Parathyroid adenoma (tissue), 2 donors: ENCODE results near the gene LAPTM5.

Experiments
- H2AFZ ChIP-seq: fragments of 300-600 bp; sonication (generic); one replicate; pipeline ENCODE4 v1.7.0; 2017; ENCODE audit warnings: antibody characterized with exemption, mild to moderate bottlenecking
- H3K27ac ChIP-seq: fragments of 300-600 bp; sonication (generic); one replicate; pipeline ENCODE4 v1.7.0; 2017
- H3K27me3 ChIP-seq: fragments of 300-600 bp; sonication (generic); one replicate; pipeline ENCODE4 v1.7.0; 2017; ENCODE audit warnings: low read length; ENCODE audit not compliant: control insufficient read depth, insufficient read depth
- H3K36me3 ChIP-seq: fragments of 300-600 bp; sonication (generic); one replicate; pipeline ENCODE4 v1.7.0; 2017; ENCODE audit warnings: low read length; ENCODE audit not compliant: control insufficient read depth, insufficient read depth
- H3K4me1 ChIP-seq: fragments of 300-600 bp; sonication (generic); one replicate; pipeline ENCODE4 v1.7.0; 2017; ENCODE audit warnings: control low read depth
- H3K4me2 ChIP-seq: fragments of 300-600 bp; sonication (generic); one replicate; pipeline ENCODE4 v1.7.0; 2017; ENCODE audit warnings: low read length
- H3K4me3 ChIP-seq: fragments of 300-600 bp; sonication (generic); one replicate; pipeline ENCODE4 v1.7.0; 2017; ENCODE audit warnings: low read depth, low read length
- H3K79me2 ChIP-seq: fragments of 300-600 bp; sonication (generic); one replicate; pipeline ENCODE4 v1.7.0; 2017; ENCODE audit warnings: control low read depth
- H3K9ac ChIP-seq: fragments of 300-600 bp; sonication (generic); one replicate; pipeline ENCODE4 v1.7.0; 2017; ENCODE audit warnings: mild to moderate bottlenecking
- H3K9me3 ChIP-seq: fragments of 300-600 bp; sonication (generic); one replicate; pipeline ENCODE4 v1.7.0; 2017; ENCODE audit warnings: low read length; ENCODE audit not compliant: control insufficient read depth
- CTCF ChIP-seq: fragments of 300-600 bp; sonication (generic); IDR thresholded peaks from one replicate; pipeline ENCODE4 v1.7.0; 2017; ENCODE audit warnings: antibody characterized with exemption, mild to moderate bottlenecking
- donor health status: primary hyperparathyroidism.

The LAPTM5 gene

DNA sequence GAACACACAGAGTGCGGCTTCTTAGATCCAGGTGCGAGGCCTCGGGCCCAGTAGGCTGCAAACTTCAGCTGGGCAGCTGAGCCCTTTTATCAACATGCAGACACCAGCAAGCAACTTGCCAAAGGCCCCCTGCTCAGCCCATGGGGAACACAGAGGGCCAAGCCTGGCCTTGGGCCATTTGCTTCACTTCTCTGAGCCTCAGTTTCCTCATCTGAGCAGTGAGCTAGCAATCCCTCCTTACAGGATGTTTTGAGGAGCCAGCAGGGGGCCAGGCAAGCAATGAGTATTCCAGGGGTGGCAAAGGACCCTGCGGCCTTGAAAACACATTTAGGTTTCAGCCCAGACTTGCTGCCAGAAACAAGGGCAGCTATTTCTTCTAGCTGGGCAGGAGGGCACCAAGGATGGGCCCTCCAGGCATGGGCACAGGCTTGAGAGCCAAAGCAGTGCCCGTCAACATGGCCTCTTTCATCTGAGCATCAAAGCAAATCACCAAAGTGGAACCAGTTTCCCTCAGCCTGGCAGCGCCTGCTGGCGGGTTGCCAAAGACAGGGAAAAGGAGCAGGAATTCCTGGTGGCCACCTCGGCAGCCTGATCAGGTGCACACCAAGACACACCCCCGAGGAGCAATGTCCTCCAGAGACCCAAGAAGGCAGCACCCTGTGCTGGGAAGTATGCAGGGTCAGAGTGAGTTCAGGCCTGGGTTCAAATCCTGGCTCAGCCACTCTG is 35.6 kb downstream of the LAPTM5 start:
- H3K27ac ChIP-seq, result no peak overlapping the region
- H3K27me3 ChIP-seq, result no peaks in the 10 kb centered on the region
- no peak for TF ChIP-seq CTCF
- H2AFZ ChIP-seq, result no peak overlapping the region
- no peaks in the 10 kb centered on the region for H3K9me3 ChIP-seq
- H3K4me1 ChIP-seq, result no peaks in the 10 kb centered on the region
- H3K79me2 ChIP-seq, result no peaks in the 10 kb centered on the region
- H3K9ac ChIP-seq, result no peak overlapping the region
- H3K4me2 ChIP-seq, result no peak overlapping the region
- no peaks in the 10 kb centered on the region for H3K36me3 ChIP-seq
- no peak overlapping the region for H3K4me3 ChIP-seq

DNA sequence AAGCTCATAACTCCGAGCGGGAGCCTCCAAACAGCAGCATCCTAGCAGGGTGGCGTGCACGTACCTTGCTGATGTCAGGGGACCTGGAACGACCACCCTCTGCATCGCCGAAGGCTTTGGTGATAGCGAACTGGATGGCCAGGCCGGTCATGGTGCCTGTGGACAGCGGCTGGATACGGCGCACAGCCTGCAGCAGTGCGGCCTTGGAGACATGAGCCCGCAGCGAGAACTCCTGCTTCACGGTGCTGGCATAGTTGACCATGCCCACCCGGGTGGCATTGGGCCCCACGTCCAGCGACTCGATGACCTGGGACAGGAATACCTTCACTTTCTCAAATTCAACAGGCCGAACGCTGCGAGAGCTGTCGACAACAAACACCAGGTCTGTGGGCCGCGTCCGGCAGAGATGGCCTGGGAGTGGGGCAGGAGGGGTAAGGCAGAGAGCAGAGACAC is 36.2 kb downstream of the LAPTM5 start:
- Histone ChIP-seq H3K27ac (no peak overlapping the region), H3K36me3 (no peaks in the 10 kb centered on the region)

DNA sequence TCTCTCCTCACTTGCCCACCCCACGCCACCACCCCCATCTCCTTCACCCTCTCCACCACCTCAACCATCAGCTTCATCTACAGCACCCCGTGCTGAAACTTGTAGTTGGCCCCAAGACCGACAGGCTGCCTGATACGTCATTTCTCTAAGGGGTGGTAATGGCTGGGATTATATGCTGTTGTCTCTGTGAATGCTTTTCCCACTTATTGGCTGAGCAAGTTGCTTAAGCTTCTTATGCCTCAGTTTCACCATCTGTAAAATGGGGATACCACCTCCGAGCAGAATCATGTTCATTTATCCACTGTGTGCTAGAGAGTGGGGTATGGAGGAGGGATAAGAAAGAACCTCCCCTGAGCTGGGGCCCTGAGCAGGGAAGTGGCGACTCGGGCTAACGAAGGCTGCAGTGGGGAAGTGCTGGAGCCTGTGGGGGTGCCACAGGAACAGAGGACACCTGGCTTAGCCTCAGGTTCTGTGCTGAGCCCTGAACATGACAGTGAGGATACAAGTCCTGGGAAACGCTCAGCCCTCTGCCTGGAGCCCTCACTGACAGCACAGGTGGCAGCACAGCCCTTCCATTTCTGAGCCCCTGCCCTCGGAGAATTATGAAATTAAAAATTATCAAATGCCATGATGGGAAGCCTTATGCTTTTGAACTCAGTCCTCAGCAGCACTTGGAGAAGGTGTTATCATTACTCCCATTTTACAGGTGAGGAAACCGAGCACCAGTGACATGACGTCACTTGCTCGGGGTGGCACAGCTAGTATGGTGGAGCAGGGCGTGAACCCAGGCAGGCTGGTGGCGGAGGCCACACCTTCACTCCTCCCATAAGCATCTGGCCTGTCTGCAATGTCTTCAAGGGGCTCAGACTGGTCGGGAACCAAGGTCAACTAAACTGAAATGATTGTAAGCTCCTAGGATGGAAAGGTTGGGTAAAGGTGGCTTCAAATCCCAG is 37.0 kb downstream of the LAPTM5 start:
- Histone ChIP-seq H3K9me3 (no peaks in the 10 kb centered on the region), H3K36me3 (no peaks in the 10 kb centered on the region), H3K27ac (no peak overlapping the region), H3K27me3 (no peaks in the 10 kb centered on the region), H3K9ac (no peak overlapping the region), H3K4me2 (no peak overlapping the region), H2AFZ (no peak overlapping the region), H3K4me3 (no peak overlapping the region), H3K79me2 (no peaks in the 10 kb centered on the region), H3K4me1 (no peaks in the 10 kb centered on the region)
- no peak for TF ChIP-seq CTCF

More for the DNA sequence above, 36.2 kb downstream of the LAPTM5 start:
- H3K27me3 ChIP-seq, result no peaks in the 10 kb centered on the region
- no peak overlapping the region for H2AFZ ChIP-seq
- no peak overlapping the region for H3K9ac ChIP-seq
- H3K9me3 ChIP-seq, result no peaks in the 10 kb centered on the region
- no peak for TF ChIP-seq CTCF
- H3K4me3 ChIP-seq, result no peak overlapping the region
- no peak overlapping the region for H3K4me2 ChIP-seq
- no peaks in the 10 kb centered on the region for H3K79me2 ChIP-seq
- H3K4me1 ChIP-seq, result no peaks in the 10 kb centered on the region

DNA sequence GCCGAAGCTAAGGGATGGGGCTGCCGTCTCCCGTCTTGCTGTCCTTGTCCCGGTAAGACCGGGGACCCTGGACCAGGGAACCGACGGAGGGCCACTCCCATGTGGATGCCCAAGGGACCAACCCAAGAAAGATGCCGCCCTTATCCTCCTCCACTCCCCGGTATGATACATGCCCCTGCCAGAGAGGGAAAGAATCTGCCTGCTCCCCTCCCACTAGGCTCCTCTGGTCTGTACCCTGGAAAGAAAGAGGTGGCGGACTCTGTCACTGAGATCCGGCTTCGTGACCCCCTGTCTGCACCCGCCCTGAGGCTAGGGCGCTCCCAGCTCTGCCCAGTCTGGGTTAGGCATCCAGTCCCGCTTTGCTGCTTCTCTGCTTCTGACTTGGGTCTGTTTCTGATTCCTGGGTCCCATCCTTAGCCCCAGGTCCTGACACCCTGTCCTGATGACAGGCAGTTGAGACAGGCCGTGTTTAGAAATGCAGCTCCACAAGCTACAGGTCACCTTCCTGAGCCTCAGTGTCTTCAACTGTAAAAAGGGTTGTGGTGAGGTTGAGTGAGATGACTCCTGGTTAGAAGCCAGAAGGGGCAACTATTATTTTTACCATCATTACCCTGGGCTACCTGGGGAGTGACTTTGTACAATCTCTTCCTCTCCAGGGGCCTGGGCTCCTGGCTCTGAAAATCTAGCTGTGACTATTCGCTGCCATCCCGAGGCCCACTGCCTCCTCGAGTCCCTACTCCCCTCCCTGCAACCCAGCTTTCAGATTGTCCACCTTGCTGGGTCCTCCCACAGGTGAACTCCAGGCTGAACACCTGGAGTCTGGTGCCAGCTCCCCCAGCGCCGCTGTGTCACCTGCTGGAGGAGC is 37.9 kb downstream of the LAPTM5 start:
- Histone ChIP-seq H3K9ac (no peak overlapping the region), H3K4me3 (peak overlapping the region; percentile 61), H3K79me2 (no peaks in the 10 kb centered on the region), H3K4me1 (no peaks in the 10 kb centered on the region), H3K27ac (peak overlapping the region; percentile 93), H3K9me3 (no peaks in the 10 kb centered on the region), H3K4me2 (peak overlapping the region; percentile 97), H3K36me3 (no peaks in the 10 kb centered on the region), H3K27me3 (no peaks in the 10 kb centered on the region), H2AFZ (peak overlapping the region; percentile 93)
- TF ChIP-seq CTCF, result no peak
